GM19238 (cell line): Measurements from ENCODE around the gene MORC1.
A peak's percentile ranks its signal among the peaks of the same experiment; 100 is the strongest.

ENCODE experiments used
- DNase-seq: peaks from one replicate; pipeline ENCODE4 v3.0.0; 2011; ENCODE audit warnings: low spot score; ENCODE audit not compliant: insufficient read length

The MORC1 gene

DNA sequence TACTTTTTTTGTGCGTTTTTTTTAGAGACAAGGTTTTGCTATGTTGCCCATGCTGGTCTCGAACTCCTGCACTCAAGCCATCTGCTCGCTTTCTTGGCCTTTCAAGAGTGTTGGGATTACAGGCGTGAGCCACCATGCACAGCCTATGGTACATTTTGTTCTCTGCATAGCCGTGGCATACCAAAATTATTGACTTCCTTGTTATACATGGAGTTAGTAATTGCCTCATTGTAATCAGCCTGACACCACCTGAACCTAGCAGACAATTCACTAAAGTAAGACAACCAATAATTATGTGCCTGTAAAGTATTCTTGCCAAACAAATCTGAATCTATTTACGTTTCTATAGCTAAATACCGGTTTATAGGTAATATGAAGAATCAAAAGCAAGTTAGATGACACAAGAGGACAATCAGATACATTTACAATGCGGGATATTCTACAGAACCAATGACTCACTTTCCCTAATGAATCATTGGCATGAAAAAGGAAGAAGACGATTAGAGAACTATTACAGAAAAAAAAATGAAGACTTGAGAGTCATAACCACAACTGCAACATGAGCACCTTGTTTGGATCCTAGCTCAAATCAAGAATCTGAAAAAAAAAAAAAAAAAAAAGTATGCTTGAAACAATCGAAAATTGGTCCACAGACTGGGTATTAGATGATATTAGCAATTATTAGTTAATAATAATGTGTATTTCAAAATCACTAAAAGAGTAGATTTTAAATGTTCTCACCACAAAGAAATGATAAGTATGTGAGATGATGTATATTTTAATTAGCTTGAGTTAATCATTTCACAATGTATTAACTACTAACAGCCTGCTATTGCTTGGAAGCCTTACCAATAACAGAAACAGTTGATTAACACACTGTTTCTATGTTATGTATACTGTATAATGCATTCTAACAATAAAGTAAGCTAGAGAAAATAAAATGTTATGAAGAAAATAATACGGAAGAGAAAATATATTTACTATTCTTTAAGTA lies 171.3 kb downstream of the MORC1 start:
- DNase-seq = no peak

DNA sequence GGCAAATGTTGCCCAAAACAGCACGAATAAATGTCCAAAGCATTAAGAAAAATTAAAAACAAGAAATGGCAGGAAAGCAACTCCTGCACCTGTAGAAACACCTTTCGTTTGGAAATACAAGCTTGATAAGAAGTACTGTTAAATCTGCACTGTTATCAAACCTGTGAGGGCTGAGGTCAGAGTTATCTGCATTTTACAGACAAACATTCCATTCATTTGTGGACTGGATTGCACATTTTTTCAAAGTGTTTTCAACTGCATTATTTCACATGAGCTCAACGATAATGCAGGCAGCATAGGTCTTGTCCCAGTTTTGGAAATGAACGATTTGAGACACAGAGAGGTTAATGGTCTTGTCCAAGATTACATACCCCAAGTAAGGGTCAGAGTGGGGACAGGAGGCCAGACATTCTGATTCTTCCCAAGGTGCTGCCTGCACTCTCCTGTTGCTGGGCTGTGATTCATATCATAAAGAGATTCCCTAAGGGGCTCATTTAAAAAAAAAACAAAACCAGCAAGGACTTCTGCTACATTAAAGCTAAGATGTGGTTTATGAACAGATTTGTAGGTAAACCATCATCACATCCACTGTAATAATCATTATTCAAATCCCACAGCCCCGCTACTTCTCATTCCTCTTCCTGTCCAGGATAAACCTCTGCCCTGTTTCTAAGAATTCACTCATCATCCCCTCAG lies 177.2 kb downstream of the MORC1 start:
- no peak for DNase-seq

DNA sequence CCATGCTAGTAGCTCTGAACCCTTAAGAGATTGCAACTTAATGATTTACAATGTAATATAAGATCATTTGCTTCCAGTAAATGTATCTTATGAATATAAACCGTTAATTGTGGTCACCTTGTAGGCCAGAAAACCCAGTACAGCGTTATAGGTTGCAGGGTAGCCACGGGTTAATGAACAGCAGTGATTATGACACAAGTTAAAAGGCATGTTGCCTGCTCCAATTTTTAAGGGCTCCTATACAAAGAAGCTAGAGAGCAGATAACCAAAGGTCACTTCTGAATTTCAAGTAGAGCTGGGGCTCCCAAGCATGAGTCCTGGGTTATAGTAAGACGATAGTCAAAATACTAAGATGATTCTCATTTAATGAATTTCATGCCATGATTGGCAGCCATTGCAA lies 177.8 kb downstream of the MORC1 start:
- no peak for DNase-seq

DNA sequence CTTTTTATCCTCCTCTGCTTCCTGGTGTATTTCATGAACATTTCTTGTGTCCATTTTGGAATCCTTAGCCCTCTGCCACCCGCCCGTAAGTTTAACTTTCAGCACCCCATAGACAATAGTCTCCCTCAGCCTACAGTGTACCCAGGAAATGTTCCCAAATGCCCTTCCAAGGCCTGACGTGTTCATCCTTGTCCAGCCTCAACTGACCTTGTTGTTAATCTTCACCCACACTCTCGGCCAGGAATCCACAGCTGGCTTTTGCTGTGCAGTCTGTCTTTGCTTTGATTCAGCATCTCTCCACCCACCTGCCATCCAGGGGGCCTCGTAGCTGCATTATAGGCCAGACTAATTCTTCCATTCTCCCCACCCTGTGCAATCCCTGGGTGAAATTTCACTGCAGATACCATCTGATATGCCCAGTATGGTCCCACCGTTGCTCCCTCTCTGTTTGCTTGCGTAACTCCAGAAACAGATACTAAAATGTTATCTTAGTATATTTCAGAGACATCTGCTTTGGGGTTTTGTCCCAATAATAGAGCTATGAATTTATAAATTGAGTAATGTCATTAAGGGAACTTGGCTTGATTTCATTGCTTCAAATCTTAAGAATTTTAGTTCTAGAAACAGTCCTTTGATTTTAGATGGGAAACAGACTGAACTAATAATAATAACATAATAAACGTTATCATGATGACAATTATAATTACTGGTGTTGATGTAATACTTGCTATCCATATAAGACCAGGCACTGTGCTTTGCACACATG lies 180.8 kb downstream of the MORC1 start:
- no peak for DNase-seq

DNA sequence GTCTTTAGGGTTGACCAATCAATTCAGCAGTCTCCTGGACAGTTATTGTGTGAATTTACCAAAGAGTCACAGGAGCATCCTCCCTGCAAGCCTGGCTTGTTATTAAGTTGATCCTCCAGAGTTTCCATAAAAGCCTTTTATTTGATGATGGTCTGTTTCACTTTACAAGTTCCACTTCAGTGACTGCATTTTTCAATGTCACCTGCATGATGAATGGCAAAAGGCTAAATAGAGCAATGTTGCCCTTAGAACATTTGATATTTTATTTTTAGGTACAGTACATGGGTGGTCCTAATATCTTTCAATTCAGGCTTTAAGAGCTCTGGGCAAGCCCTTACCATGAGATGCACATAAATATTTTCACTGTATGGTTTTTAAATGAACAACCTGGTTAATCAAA lies 186.9 kb downstream of the MORC1 start:
- DNase-seq = no peak

DNA sequence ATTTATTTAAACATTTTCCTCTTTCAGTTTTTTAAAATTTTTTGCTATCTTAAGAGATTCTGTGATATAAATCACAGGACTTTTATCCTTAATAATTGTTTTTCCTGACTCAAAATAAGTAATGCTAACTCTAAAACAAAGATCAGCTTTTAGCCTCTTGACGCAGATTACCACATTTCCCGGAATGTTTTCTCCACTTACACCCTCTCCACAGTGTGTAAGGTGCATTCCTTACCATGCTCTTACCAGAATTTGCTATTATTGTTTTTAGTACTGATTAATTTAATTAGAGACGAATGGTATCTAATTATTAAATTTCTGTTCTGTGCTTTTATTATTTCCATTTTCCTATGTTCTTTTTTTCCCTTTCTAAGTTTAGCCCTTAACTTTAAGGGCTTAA lies 199.1 kb downstream of the MORC1 start:
- no peak for DNase-seq

DNA sequence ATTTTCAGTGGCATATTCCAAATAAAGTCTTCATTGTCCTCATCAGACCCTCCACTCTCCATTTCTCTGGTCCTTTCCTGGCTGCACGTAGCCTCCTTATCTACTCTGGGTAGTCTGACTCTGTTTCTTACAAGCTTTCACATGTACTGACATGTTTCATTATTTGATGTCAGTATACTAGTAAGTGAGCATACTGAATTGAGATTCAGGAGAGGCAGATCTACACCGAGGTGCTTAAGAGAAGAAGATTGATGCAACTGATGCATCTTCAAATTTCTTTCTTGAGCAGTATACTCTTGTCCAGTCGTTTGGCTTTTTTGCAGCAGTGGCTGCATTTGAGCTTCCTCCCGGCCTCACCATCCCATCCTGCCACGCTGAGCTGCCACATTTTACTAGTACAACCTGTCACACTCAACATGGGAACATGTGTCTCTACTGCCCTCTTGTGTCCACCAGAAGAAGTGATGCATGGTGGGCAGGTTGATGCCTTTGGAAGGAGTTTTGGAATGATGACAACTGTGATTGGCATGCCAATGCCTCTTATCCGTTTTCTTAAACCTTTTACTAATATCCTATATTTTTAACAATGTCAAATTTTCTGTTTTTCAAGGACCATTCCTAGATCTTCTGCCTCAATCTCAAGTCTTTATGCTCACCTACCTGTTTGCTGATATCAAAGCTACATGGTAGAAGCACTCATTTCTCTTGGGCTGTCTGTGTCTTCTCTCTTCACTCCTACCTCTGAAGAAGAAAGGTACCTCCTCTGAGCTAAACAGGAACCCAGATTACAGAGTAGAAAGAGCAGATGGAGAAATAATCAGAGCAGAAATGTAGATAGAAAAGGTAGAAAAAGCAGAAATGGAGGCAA lies 202.9 kb downstream of the MORC1 start:
- DNase-seq = peak; percentile 30

DNA sequence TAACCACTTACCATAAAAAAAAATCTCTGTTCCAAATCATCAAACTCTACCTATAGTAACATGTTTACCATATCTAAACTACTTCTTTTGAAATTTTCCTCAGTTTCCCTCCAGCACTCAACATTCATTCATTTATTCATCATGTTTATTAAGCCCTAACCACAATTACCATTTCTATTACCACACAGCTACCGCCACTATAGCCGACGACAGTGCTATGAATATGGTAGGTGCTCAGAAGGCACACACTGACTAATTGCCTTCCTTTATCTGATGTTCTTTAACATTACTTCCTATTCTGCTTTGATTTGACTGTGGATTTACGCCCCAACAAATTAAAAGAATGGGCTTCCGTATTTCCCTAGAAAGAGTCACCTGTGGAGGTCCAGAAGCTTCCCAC lies 208.1 kb downstream of the MORC1 start:
- DNase-seq = no peak
